KOPT-K1 (cell line): ENCODE measurements around the gene ZNF467.

Source experiments
- H3K27ac ChIP-seq: fragments of 200-600 bp; sonication (generic); 2 replicates; pipeline ENCODE4 v1.5.1; 2016; ENCODE audit warnings: antibody characterized with exemption, mild to moderate bottlenecking, low read depth, low read length; ENCODE audit not compliant: poor library complexity, severe bottlenecking
- H3K36me3 ChIP-seq: fragments of 200-600 bp; sonication (generic); 2 replicates; pipeline ENCODE4 v1.5.1; 2017; ENCODE audit warnings: antibody characterized with exemption, mild to moderate bottlenecking, low read length, moderate library complexity; ENCODE audit not compliant: insufficient read depth
- H3K9me3 ChIP-seq: fragments of 200-600 bp; sonication (generic); 2 replicates; pipeline ENCODE4 v1.5.1; 2017; ENCODE audit warnings: antibody characterized with exemption, low read length, mild to moderate bottlenecking; ENCODE audit not compliant: insufficient read depth, poor library complexity, severe bottlenecking

Gene ZNF467

DNA sequence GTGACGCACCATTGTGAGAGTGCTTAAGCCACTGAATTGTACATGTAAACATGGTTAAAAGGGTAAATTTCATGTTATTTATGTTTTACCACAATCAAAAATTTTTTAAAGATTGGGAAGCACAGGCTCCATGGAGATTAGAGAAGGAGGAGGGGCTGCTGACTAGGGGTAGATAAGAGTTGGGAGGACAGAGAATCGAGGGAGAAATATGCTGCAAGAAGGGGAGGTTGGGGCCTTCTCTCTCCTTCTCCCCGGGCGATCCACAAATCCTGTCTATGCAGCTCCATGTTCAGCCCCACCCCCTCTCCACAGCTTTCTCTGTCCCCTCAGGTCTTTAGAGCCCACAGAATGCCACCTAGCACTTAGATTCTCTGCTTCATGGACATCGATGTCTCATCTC, 12.1 kb downstream of the ZNF467 start:
- no peak overlapping the region for H3K27ac ChIP-seq
- no peaks in the 10 kb centered on the region for H3K36me3 ChIP-seq
- no peaks in the 10 kb centered on the region for H3K9me3 ChIP-seq

DNA sequence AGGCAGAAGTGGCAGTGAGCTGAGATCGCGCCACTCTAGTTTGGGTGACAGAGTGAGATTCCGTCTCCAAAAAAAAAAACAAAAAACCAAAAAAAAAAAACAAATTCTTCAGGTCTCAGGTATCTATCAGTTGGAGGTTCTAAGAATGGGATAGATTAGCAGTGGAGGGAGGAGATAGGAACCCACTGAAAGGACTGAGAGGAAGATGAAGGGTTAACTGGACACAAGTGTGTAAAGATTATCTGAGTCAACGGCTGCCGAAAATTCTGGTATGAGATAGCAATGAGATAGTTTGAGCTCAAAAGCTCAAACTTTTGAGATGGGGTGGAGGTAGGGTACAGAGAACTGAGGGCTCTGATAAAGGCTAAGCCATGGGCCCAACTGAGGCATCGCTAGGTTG, 12.8 kb downstream of the ZNF467 start:
- no peaks in the 10 kb centered on the region for H3K36me3 ChIP-seq
- H3K9me3 ChIP-seq: no peaks in the 10 kb centered on the region

DNA sequence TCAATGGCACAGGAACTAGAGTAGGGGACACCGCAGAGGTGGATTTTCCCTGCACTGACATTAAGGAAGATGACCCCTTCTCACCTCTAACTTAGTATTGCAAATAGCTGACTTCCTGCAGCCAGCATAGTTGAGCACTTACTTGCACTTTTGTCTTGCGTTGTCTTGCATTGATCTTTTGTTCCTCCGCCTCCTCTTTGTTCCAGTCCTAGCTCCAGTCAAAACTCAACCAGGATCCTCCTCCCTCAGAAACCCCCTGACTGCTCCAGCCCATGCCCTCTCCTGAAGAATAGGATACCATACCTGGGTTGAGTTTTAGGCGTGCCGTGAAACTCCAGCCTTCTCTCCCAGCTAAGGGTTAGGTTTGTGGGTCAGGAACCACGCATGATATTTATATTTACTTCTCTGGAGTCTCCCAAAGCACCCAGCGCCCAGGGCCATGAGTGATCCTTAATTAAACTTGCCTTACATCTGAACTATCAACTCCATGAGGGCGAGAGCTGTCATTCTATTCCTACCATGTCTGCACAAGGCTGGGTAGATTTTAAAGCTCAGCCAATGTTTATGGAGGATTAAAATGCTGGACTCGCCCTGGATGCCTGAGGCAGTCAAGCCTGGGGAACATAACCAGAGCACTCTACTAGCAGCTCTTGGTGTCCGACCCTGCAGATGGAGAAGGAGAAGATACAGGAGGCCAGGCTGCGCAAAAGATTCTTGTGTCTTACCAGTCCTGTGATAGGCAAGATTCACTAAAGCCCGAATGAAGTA, 14.1 kb downstream of the ZNF467 start:
- no peaks in the 10 kb centered on the region for H3K36me3 ChIP-seq
- no peaks in the 10 kb centered on the region for H3K9me3 ChIP-seq
- no peak overlapping the region for H3K27ac ChIP-seq

More for the DNA sequence above, 12.8 kb downstream of the ZNF467 start:
- H3K27ac ChIP-seq: no peak overlapping the region

DNA sequence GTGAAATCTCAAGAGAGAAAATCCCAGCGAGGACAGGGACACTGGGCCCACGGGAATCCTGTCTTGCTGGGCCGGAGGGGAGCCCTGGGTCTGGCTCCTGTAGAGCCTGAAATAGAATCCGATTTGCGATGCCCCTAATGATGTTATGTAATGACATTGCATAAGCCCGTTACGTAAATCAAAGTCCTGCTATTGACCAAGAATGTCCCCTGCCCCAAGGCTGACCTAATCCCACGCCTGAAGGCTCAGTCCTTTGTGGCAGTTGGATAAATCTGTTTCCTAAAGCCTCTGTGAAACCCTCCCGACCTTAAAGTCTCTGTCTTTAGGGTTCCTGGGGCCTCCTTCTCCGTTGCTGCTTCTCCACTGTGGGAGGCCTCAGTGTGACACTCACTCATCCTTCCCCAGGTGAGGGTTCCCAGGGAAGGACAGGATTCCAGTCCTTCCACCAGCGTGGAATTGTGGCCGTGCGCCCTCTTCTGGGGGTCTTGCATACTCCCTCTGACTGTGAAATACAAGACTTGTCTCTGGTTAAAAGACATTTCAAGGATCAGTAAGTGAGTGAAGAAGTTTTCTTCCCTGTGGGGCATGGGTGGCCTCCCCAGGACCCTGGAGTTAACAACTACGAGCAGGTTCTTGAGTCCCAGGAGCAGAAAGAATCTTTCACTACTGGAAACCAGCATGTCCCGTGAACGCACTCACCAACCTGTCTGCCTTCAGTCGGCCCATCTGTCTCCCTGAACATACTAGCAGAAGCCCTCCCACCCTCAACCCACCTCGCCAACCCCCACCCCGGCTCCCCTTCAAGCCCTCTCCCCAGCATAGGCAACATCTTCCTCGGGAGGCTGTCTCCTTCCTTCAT, 19.8 kb downstream of the ZNF467 start:
- no peak overlapping the region for H3K27ac ChIP-seq
- peaks cover 4% of the 10 kb centered on the region for H3K9me3 ChIP-seq
- no peaks in the 10 kb centered on the region for H3K36me3 ChIP-seq

DNA sequence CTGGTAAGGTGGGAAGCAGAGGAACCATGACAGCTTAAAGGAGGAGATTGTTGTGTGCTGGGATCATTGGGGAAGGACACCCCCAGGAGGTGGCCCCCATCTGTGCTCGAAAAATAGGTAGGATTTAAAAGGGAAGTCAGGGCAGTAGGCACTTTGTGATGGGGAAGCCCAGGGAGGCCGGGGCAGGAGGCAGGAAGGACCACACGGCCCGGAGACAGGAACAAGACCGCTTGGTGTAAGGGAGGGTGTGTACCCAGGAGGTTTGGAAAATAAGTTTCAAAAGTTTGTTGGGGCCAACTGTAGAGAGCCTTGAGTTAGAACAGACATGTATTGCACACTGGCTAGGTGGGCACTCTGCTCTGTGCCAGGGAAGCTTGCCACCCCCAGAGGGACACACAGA, 20.7 kb downstream of the ZNF467 start:
- Histone ChIP-seq H3K36me3 (no peaks in the 10 kb centered on the region), H3K27ac (no peak overlapping the region), H3K9me3 (peaks cover 4% of the 10 kb centered on the region)

DNA sequence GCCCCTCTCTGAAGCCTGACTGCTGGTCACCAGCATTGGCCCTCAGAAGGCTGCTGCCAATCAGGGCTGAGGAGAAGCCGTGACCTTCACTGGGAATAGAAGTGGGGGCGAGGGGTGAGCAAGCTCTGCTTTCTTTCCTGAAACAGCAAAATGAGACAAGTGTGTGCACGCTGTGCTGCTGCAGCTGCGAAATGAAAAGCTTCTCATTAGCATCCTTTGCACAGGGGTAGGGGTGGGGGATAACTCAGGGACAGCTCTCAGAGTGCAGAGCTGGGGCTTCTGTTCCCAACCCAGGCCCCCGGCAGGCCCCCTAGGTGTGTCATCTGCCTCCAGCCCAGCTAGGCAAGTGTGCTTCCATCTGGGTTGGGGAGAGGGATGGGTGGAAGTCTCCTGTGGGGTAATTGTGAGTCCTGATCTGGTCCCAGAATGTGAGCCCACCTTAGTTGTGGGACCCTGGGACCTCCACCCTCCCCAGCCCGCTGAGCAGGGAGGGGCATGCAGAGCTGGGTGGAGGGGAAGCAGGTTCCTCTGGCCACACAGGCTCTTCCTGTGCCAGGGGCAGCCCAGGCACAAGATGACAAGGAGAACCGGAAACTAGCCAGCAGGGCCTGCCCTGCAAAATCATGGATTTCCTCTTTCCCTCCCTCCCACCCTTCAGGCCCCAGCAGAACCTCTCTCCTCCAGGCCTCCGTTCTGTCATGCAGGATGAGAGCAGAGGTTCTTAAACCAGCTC, 22.2 kb downstream of the ZNF467 start:
- Histone ChIP-seq H3K36me3 (no peaks in the 10 kb centered on the region), H3K9me3 (peaks cover 4% of the 10 kb centered on the region), H3K27ac (no peak overlapping the region)

DNA sequence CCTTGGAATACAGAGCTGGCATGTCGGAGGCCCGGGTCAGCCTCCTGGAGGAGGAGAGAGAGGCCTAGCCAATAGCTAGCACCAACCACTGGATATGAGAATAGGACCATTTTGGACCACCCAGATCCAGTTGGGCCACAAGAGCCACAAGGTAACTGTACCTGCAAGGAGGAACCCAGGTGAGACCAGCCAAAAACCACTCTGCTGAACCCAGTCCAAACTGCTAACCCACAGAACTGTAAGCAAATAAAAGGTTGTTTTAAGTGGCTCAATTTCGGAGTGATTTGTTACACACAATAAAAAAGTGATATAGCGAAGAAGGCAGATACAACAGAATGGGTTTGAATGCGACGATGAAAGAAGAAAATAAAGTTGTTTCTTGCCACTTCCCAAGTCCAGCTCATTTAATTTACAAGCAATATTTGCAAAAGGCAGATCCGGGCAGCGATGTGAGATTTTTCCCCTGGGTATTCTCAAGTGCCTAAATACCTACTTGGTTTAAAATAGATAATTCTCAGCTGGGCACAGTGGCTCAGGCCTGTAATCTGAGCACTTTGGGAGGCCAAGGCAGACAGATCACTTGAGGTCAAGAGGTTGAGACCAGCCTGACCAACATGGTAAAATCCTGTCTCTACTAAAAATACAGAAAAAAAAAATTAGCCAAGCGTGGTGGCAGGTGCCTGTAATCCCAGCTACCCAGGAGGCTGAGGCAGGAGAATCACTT, 23.1 kb downstream of the ZNF467 start:
- Histone ChIP-seq H3K36me3 (no peaks in the 10 kb centered on the region), H3K9me3 (peaks cover 4% of the 10 kb centered on the region), H3K27ac (no peak overlapping the region)

DNA sequence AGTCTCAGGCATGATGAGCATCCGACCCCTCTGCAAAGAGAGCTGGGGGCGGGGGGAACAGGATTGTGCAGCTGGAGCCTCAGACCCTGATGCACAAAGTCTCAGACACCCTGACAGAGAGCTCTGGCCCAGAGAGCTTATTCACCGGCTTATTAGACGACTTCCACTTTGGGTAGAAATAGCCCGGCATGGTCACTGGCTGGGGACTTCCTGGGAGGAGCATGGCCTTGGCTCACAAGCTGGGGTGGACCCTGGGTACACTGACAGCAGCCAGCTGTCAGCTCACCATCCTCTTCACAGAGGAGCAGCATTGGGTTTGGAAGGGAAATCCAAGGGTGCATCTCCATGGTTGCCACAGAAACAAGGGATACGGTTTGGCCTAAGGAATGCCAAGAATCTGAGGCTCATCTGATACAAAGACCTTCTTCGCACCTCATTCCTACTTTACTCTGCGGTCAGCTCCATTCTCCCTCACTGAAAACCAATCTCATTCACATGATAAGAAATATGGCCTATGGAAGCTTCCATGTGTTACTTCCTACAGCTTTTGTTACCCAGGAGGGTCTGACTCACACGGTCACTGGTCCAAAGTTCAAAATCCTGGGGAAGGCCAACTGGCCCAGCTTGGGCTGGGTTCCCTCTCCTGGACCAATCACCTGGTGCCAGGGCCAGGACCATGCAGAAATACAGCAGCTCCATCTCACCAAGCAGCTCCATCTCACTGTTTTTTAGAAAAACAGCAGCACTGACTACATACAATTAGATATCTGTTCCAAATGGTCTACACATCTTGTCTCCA, 25.1 kb downstream of the ZNF467 start:
- H3K27ac ChIP-seq: no peak overlapping the region
- peaks cover 4% of the 10 kb centered on the region for H3K9me3 ChIP-seq
- no peaks in the 10 kb centered on the region for H3K36me3 ChIP-seq

DNA sequence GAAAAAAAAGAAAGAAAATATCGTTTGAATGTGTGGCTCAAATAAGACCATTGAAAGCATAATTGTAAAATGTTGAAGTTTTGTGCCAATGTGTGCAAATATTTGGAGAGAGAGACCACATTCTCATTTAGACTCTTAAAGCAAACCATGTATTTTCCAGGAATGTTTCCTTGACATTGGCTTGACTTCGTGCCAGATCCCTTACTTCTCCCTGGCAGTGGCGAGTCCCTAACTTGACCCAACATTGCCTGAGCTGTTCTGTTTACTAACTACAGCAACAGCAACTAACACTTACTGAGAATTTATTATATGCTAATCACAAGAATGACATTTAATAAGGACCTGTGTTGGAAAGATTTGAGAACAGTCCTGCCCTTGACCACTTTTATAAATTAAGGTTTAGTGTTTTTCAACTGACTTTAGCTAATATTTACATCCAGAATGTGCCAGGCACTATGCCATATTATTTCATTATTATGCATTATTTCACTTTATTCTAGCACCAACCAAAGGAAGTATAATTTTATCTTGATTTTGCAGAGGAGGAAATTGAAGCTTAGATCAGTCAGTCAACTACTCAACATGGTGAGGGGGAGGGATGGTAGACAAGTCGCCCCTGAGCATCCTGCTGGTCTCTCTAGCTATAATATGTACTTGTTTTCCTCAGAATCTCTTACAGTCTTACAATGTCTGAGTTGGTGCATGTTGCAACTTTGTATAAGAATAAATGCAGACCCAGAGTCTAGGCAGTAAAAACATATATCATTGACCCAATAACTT, 29.7 kb downstream of the ZNF467 start:
- H3K36me3 ChIP-seq: no peaks in the 10 kb centered on the region
- no peaks in the 10 kb centered on the region for H3K9me3 ChIP-seq
- no peak overlapping the region for H3K27ac ChIP-seq

DNA sequence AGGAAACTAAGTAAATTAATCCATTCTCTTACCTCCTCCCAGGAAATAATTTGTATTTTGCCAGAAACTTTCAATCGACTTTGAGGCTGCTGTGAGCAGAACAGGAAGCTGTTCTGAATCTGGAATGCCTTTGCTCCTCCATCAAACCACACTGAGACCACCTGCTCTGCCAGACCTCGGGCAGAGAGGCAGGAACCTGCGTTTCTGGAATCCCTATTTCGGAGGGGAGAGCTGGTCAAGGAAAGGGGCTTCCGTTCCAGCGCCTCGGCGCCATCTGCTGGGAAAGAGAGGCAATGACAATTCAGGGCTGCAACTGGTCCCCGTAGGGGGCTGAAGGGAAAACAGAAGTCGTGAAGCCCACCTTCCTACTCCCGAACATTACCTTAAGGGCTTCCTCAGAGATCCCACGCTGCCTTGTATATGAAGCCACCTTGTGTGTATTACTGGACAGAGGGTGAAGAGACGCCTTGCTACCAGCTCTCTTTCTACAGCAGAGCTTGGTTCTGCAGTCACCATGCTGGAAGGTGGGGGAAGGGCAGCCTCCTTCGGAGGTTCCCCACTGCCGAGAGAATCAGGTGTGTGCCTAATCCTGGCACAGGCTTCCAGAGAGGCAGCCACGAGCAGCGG, 31.2 kb downstream of the ZNF467 start:
- Histone ChIP-seq H3K9me3 (no peaks in the 10 kb centered on the region), H3K36me3 (no peaks in the 10 kb centered on the region), H3K27ac (no peak overlapping the region)

DNA sequence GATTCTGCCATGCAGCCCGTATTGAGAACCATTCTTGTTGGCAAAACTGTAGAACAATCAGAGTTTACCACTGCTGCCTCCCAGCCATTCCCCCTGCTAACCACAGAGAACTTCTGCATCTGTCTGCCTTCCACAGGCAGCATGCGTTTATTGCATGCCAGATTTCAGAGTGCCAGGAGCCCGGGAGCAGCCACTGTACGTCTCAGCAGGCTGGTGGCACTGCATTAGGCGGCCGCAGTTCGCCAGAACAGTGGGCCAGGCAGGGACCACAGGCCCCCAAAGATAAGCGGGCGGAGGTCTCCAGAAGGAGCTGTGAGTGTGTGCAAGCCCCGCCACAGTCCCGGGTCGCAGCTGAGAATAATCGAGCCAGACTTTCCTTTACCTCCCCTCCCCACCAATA, 31.8 kb downstream of the ZNF467 start:
- no peaks in the 10 kb centered on the region for H3K9me3 ChIP-seq
- H3K27ac ChIP-seq: no peak overlapping the region
- H3K36me3 ChIP-seq: no peaks in the 10 kb centered on the region

DNA sequence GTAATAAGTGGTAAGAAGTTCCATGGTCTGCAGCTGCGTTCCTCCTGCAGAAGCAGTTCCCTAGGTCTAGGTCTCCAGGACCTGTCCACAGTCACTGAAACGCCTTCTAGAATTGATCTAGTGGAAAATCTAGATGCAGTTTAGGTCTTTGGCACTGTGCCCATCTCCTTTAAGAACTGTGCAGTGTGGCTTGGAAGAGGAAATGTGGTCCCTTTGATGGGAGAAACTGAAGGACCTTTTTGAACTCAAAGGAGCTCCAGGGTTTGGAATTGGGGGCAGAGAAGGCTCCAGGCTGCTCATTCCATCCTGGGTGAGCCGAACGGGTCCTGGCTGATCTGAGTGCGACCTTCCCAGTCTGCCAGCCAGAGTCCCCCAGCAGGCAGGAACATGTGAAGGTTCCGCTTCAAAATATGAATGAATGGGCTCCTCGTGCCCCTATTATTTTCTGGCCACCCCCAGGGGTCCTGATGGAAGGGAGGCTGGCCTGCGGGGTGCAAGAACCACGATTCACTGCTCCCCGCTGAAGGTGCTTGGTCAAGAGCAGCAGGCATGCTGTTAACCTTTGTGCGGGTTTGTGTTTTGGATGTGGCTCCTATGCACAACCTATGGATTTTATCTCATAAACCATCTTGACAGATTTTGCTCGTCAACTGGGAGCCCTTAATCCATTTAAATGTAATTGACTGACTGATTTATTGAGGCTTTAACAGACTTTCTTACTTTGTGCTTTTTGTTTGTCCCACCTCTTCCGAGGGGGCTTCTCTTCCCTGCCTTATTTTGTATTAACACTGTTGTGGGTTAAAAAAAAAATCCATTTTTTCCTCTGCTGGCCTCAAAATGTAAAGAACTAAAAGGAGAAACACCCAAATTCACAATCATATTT, 36.7 kb downstream of the ZNF467 start:
- Histone ChIP-seq H3K9me3 (no peaks in the 10 kb centered on the region), H3K36me3 (peaks cover 26% of the 10 kb centered on the region; the same call in 1 of the 2 replicates), H3K27ac (no peak overlapping the region)
